IMR-90 (cell line): ENCODE results near the gene SEC16A. TPM values are rescaled to one million over a fixed set of nuclear protein-coding genes. Genes with fewer than 3 reads are reported as not detected.

Source experiments
- CTCF ChIP-seq: conservative IDR thresholded peaks from 2 replicates; pipeline ENCODE4 v1.5.1; 2012; ENCODE audit warnings: mild to moderate bottlenecking, low read depth, low read length, improper control_type of control experiment
- ELK1 ChIP-seq: fragments of 150-350 bp; IDR thresholded peaks from 2 replicates; pipeline ENCODE4 v1.6.1; 2016; ENCODE audit warnings: low read depth, mild to moderate bottlenecking, low read length, moderate library complexity, borderline replicate concordance
- polyA plus RNA-seq, 3 experiments: library from polyadenylated mRNA; depleted of rRNA; stranded (reverse); fragments of >200 nt; gene quantifications; 2 replicates each; pipeline ENCODE4 v1.2.3, GENCODE V29; 2012; ENCODE audit warnings: low replicate concordance in 1 of 3
- total RNA-seq: library from RNA; depleted of rRNA; stranded (reverse); fragments of >200 nt; gene quantifications from 2 replicates; pipeline ENCODE4 v1.2.3, GENCODE V29; 2012

SEC16A gene
- total and polyA plus RNA-seq, 2 of the 4 experiments (the other 2 are of a cell fraction): 12.2 to 48.1 TPM

- TF ChIP-seq ELK1: no peak
- TF ChIP-seq CTCF: no peak
Measured at GRCh38 chr9:136395020-136395340, 87.9 kb downstream of the SEC16A start (continued).
